ENCODE data around the gene ITPRID2. TPM values are rescaled to one million over a fixed set of nuclear protein-coding genes. Genes with fewer than 3 reads are reported as not detected.
"Not testable (repeated sequence)": the region's sequence is repeated elsewhere in the genome, so short reads cannot be mapped to it uniquely, and the experiment has no call there.

The ITPRID2 gene
- total and polyA plus RNA-seq, 2 of the 8 experiments (the other 6 are each of a cell fraction or from before 2014, with no cell fraction given), result 1.9 to 12.6 TPM

GRCh38 chr2:181961167-181961566 lies 69.6 kb downstream of the ITPRID2 start:
- H4K5ac ChIP-seq (ENCODE audit: insufficient read length, low read depth, low read length); H2AK5ac ChIP-seq (ENCODE audit: low read depth, low read length); DNase-seq (ENCODE audit: low read depth in 1 of 2, low spot score in 2 of 2); H2BK12ac ChIP-seq (ENCODE audit: low read depth, low read length); H4K8ac ChIP-seq (ENCODE audit: extremely low read depth, insufficient read depth, low read length); H3K36me3 ChIP-seq (ENCODE audit: control insufficient read depth in 2 of 4, insufficient read depth in 4 of 4, low read length in 3 of 4); FAIRE-seq; H3K23ac ChIP-seq (ENCODE audit: insufficient read length); POLR2A ChIA-PET (ENCODE audit: partially characterized antibody); H4K91ac ChIP-seq (replicated peaks; ENCODE audit: insufficient read length, low read length); H2BK5ac ChIP-seq (ENCODE audit: low read depth, low read length); H3K56ac ChIP-seq (replicated peaks; ENCODE audit: insufficient read length, low read depth, low read length); H2AFZ ChIP-seq (ENCODE audit: low read length); H3K79me2 ChIP-seq (ENCODE audit: control insufficient read depth in 1 of 2, insufficient read depth in 2 of 2, low read length in 2 of 2); H3K27me3 ChIP-seq (replicated peaks in 1 of 4; ENCODE audit: control insufficient read depth in 3 of 4, extremely low read depth in 1 of 4, insufficient read depth in 3 of 4, low read length in 3 of 4); H3K9ac ChIP-seq (replicated peaks in 1 of 4; ENCODE audit: extremely low read depth in 1 of 4, low read depth in 3 of 4, low read length in 3 of 4); H3K14ac ChIP-seq (ENCODE audit: insufficient read length); H3K23me2 ChIP-seq (ENCODE audit: low read depth, low read length); H2BK120ac ChIP-seq (replicated peaks; ENCODE audit: low read depth, low read length); H2BK20ac ChIP-seq (ENCODE audit: low read length); H3K27ac ChIP-seq (ENCODE audit: low read depth, low read length); H3K18ac ChIP-seq (ENCODE audit: extremely low read depth, low read length); H3K79me1 ChIP-seq (ENCODE audit: low read depth, low read length); H3K4ac ChIP-seq (replicated peaks; ENCODE audit: insufficient read length, low read depth, low read length); H4K20me1 ChIP-seq (replicated peaks in 1 of 2; ENCODE audit: control insufficient read depth in 1 of 2, insufficient read depth in 2 of 2, low read length in 2 of 2); H2BK15ac ChIP-seq (ENCODE audit: low read length); H3K9me3 ChIP-seq (ENCODE audit: insufficient read depth in 2 of 2, low read depth in 1 of 2, low read length in 1 of 2); H3K4me1 ChIP-seq (replicated peaks in 1 of 4; ENCODE audit: control insufficient read depth in 3 of 4, insufficient read depth in 4 of 4, low read length in 3 of 4); H3K4me2 ChIP-seq (ENCODE audit: insufficient read depth in 1 of 2, low read depth in 2 of 2, low read length in 2 of 2); H3K4me3 ChIP-seq (ENCODE audit: extremely low read depth in 1 of 4, insufficient read depth in 2 of 4, low read depth in 3 of 4, low read length in 4 of 4): not testable (repeated sequence)
- CTCF ChIA-PET (ENCODE audit: partially characterized antibody), result interaction anchor here (1.0 to 2.1 kb wide), 4 partner anchors 10 to 719 kb away, joined by 3 to 7 read pairs (median 5); no protein-coding TSS in a partner anchor
- WGBS, 2 experiments (ENCODE audit: extremely low coverage in 1 of 2, insufficient coverage in 1 of 2, insufficient read length in 1 of 2, insufficient replicate concordance in 2 of 2, low coverage in 1 of 2, low lambda C conversion rate in 2 of 2, missing lambda C conversion rate in 1 of 2), result 97% methylated on average over 8 of the region's 8 CpGs; no CpG with 5 or more reads in 1 of the 2 experiments
- peak in 1 of 2 experiments; percentile 9; a peak in 1 of 4 replicates for TF ChIP-seq RAD21 (IDR thresholded peaks at IDR 0.05 in 1 of 2, conservative IDR thresholded peaks at IDR 0.05 in 1 of 2; ENCODE audit: low read depth in 2 of 2, low read length in 2 of 2)
- peak in 1 of 3 experiments; percentile 8; a peak in 1 of 4 replicates for TF ChIP-seq CTCF (IDR thresholded peaks at IDR 0.05; ENCODE audit: control extremely low read depth in 1 of 3, insufficient read depth in 1 of 3, low read depth in 1 of 3, low read length in 3 of 3)

All from H1 (cell line).